Measurements from ENCODE around the gene CAMTA1. TPM values are rescaled to one million over a fixed set of nuclear protein-coding genes. Genes with fewer than 3 reads are reported as not detected.

CAMTA1 gene
- polyA plus RNA-seq, 1 donor from 2014 or later: 162 TPM

- Histone ChIP-seq H3K4me2 (ENCODE audit: low read length) (no peak overlapping the region), H2AFZ (ENCODE audit: low read depth, low read length) (no peak overlapping the region), H3K9me3 (ENCODE audit: low read length) (no peaks in the 10 kb centered on the region), H3K36me3 (ENCODE audit: insufficient read depth, low read length) (no peaks in the 10 kb centered on the region), H3K27ac (ENCODE audit: low read length) (no peak overlapping the region), H3K9me2 (ENCODE audit: insufficient read depth, low read length) (no peaks in the 10 kb centered on the region), H3K9ac (ENCODE audit: low read length) (no peak overlapping the region), H3K79me2 (replicated peaks; ENCODE audit: insufficient read depth, low read length) (no peaks in the 10 kb centered on the region), H4K20me1 (ENCODE audit: insufficient read depth) (no peaks in the 10 kb centered on the region), H3K4me3 (ENCODE audit: low read length) (no peak overlapping the region), H3F3A (ENCODE audit: insufficient read depth, low read length, poor library complexity, severe bottlenecking) (no peaks in the 10 kb centered on the region), H3K27me3 (ENCODE audit: insufficient read depth, low read depth, low read length) (no peaks in the 10 kb centered on the region)
- TF ChIP-seq MXI1 (conservative IDR thresholded peaks at IDR 0.05; ENCODE audit: poor library complexity, severe bottlenecking) (no peak), RAD21 (conservative IDR thresholded peaks at IDR 0.05) (no peak), EP300 (conservative IDR thresholded peaks at IDR 0.05; ENCODE audit: poor library complexity, severe bottlenecking) (no peak)
Measured at GRCh38 chr1:7454052-7454815, 669.0 kb downstream of the CAMTA1 start.

DNA sequence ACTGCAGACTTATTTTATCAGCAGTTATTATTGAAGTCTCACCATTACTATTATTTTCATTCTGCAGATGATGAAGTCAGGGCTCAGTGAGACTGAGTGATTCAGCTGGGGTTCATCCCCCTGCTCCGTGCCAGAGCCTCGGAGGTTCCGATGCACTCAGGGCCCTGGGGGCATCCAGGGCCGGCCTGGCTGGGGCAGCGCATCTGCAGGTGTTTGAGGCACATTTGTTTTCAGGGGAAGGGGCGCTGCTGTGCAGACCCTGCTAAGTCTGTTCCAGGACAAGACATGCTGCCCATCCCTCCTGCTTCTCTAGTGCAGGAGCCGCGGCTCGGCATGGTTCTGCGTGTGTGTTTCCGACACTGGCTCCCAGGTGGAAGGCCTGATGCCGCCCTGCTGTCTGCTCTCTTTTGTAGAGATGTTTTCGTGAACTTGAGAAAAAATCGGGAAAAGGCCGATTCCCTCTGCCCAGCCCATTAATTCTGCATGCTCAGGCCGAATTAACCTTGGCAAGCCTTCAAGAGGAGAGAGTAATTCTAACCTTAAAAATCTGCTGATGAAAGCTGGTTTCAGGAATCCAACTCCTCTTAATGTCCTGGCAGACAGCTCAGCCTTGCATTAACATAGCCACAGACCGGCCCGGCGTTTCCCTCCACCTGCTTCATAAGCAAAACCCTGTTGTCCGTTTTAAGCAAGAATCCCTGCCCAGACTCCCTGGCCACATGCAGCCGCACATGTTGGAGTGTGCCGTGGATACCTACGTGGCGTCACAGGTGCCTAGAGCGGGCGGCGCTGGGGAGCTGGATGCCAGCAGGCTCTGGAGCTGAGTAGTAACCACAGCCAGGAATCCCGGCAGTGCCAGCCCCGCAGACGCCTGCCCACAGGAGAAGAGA, 669.9 kb downstream of the CAMTA1 start:
- Histone ChIP-seq H2AFZ (ENCODE audit: low read depth, low read length) (no peak overlapping the region), H3K27me3 (ENCODE audit: insufficient read depth, low read depth, low read length) (no peaks in the 10 kb centered on the region)

More for the DNA sequence above, 669.9 kb downstream of the CAMTA1 start:
- Histone ChIP-seq H3K36me3 (ENCODE audit: insufficient read depth, low read length) (no peaks in the 10 kb centered on the region), H4K20me1 (ENCODE audit: insufficient read depth) (no peaks in the 10 kb centered on the region), H3K4me3 (ENCODE audit: low read length) (no peak overlapping the region), H3K9ac (ENCODE audit: low read length) (no peak overlapping the region), H3F3A (ENCODE audit: insufficient read depth, low read length, poor library complexity, severe bottlenecking) (no peaks in the 10 kb centered on the region), H3K79me2 (replicated peaks; ENCODE audit: insufficient read depth, low read length) (no peaks in the 10 kb centered on the region), H3K9me2 (ENCODE audit: insufficient read depth, low read length) (no peaks in the 10 kb centered on the region), H3K27ac (ENCODE audit: low read length) (no peak overlapping the region), H3K9me3 (ENCODE audit: low read length) (no peaks in the 10 kb centered on the region), H3K4me2 (ENCODE audit: low read length) (no peak overlapping the region)
- TF ChIP-seq EP300 (conservative IDR thresholded peaks at IDR 0.05; ENCODE audit: poor library complexity, severe bottlenecking): no peak
- TF ChIP-seq CTCF (IDR thresholded peaks at IDR 0.05; ENCODE audit: poor library complexity, severe bottlenecking): no peak
- TF ChIP-seq TAF1 (IDR thresholded peaks at IDR 0.05; ENCODE audit: low read depth): no peak
- no peak for TF ChIP-seq EZH2 (IDR thresholded peaks at IDR 0.05; ENCODE audit: borderline replicate concordance, insufficient read depth, low read length, poor library complexity, severe bottlenecking)
- TF ChIP-seq MXI1 (conservative IDR thresholded peaks at IDR 0.05; ENCODE audit: poor library complexity, severe bottlenecking): no peak
- no peak for TF ChIP-seq RAD21 (conservative IDR thresholded peaks at IDR 0.05)
- TF ChIP-seq SMC3 (conservative IDR thresholded peaks at IDR 0.05; ENCODE audit: poor library complexity): no peak
- no peak for TF ChIP-seq POLR2AphosphoS5 (IDR thresholded peaks at IDR 0.05)
- no peak for TF ChIP-seq REST (IDR thresholded peaks at IDR 0.05; ENCODE audit: borderline replicate concordance)

Measured in neural cell (in vitro differentiated cells).